Inflammatory macrophage treated with lipopolysaccharide for 4 hours (primary cell): ENCODE measurements around the gene NTN4.
"Not testable (repeated sequence)": the region's sequence is repeated elsewhere in the genome, so short reads cannot be mapped to it uniquely, and the experiment has no call there.

Experiments used
- DNase-seq: peaks from one replicate; pipeline ENCODE4 v3.0.0-alpha.2; 2020

NTN4 gene

GRCh38 chr12:95796225-95796981 lies 5.8 kb upstream of the NTN4 start:
- DNase-seq = peak; percentile 15

GRCh38 chr12:95790917-95791849 lies 619 bp upstream of the NTN4 start:
- DNase-seq = no peak

- no peak for DNase-seq
Observed at GRCh38 chr12:95789126-95790032, 1.2 kb downstream of the NTN4 start.

- DNase-seq = no peak
Observed at GRCh38 chr12:95788637-95789036, 1.9 kb downstream of the NTN4 start.

GRCh38 chr12:95787274-95787818 lies 3.2 kb downstream of the NTN4 start:
- DNase-seq = no peak

- no peak for DNase-seq
Observed at GRCh38 chr12:95784915-95785314, 5.6 kb downstream of the NTN4 start.

- DNase-seq = no peak
Observed at GRCh38 chr12:95784286-95784685, 6.3 kb downstream of the NTN4 start.

GRCh38 chr12:95775466-95775865 lies 15.1 kb downstream of the NTN4 start:
- not testable (repeated sequence) for DNase-seq

GRCh38 chr12:95774311-95775045 lies 16.1 kb downstream of the NTN4 start:
- DNase-seq = no peak

GRCh38 chr12:95773320-95773719 lies 17.2 kb downstream of the NTN4 start:
- DNase-seq = no peak

- DNase-seq = no peak
Observed at GRCh38 chr12:95767703-95768102, 22.9 kb downstream of the NTN4 start.

- no peak for DNase-seq
Observed at GRCh38 chr12:95766356-95767019, 24.1 kb downstream of the NTN4 start.

GRCh38 chr12:95764848-95765247 lies 25.7 kb downstream of the NTN4 start:
- DNase-seq = no peak

- DNase-seq = peak; percentile 1
Observed at GRCh38 chr12:95763809-95764253, 26.7 kb downstream of the NTN4 start.

GRCh38 chr12:95762123-95762785 lies 28.3 kb downstream of the NTN4 start:
- no peak for DNase-seq

- no peak for DNase-seq
Observed at GRCh38 chr12:95760371-95760770, 30.2 kb downstream of the NTN4 start.

GRCh38 chr12:95759718-95760117 lies 30.8 kb downstream of the NTN4 start:
- no peak for DNase-seq

- DNase-seq = no peak
Observed at GRCh38 chr12:95759039-95759438, 31.5 kb downstream of the NTN4 start.

GRCh38 chr12:95756362-95756761 lies 34.2 kb downstream of the NTN4 start:
- DNase-seq = no peak

- no peak for DNase-seq
Observed at GRCh38 chr12:95755261-95755865, 35.2 kb downstream of the NTN4 start.
